DMS153 treated with DMSO at 0.1 percent for 48 hours (cell line): ENCODE results near the gene SIGLEC10.
"Not testable (repeated sequence)": the region's sequence is repeated elsewhere in the genome, so short reads cannot be mapped to it uniquely, and the experiment has no call there.

Experiments
- DNase-seq: peaks from one replicate; lab custom pipeline; 2025; ENCODE audit not compliant: unreplicated experiment; lab: John Stamatoyannopoulos, UW

The SIGLEC10 gene

GRCh38 chr19:51397453-51397852 is 20.0 kb downstream of the SIGLEC10 start:
- DNase-seq: not testable (repeated sequence)

- no peak for DNase-seq
These were observed 21.3 kb downstream of the SIGLEC10 start for GRCh38 chr19:51396175-51396574.

DNA sequence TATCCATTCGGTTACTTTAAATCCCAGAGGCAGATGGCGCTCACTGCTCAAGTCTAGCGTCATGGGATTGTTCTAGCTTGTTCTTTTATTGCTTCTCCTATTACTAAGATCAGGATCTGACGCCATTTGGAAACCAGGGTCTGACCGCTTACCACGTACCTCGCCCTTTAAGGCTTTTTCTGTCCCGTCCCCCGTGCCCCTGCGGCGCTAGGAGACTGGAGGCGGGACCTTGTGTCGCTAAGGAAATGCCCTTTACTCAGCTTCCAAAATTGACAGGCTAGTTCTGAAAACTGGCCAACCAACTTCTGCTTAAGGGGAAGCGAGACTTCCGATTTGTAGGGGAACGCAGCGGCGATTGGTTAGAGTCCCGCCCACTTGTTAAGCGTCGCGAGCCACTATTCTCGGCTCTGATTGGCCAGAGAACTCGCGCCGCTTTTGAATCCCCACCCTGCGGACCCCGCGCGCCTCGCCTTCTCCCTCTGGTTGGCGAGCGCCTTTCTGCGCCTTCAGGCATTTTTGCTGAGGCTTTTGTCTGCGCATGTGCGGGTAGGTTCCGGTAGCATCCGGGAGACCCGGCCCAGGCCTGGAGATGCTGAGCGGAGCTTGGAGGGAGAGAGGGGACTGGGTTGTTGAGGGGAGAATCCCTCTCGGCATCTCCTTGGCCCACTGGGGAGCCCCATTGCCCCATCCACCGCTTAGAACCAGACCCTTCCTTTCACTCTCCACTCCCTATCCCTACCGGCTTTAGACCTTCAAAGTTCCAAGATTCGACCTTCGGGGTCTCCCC is 23.2 kb downstream of the SIGLEC10 start:
- DNase-seq: peak; percentile 93

DNA sequence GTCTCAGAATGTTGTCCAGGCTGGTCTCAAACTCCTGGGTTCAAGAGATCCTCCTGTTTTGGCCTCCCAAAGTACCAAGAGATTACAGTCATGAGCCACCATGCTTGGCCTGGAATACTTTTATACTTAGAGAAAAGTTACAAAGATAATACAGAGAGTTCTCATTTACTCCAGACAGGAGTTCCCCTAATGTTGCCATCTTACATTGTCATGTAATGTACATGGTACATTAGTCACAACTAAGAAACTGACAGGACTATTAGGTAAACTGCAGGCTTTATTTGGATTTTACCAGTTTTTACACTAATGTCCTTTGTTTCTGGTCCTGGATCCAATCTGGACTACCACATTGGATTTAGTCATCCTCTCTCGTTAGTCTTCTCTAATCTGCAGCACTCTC is 24.7 kb downstream of the SIGLEC10 start:
- DNase-seq: no peak

DNA sequence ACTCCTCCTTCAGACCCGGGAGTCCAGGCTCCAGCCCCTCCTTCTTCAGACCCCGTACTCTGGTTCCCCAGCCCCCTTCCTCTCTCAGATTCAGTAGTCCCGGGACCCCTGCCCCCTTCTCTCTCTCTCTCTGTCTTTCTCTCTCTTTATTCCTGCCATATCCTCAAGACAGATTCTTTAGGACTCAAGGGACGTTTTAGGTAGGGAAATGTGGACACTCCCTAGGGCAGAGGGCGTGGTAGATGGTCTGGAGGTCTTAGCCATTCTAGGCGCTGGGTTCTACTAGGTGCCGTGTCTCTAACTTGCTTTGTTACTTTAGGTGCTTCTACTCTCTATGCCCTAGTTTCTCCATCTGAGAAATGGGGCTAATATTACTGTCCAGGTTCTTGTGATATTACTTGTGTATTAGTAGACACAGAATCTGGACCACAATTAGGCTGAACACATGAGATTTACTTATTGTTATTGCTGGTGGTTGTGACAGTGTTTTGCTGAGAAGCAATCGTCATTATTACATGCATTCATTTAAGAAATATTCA is 26.3 kb downstream of the SIGLEC10 start:
- no peak for DNase-seq

- DNase-seq: no peak
These were observed 28.3 kb downstream of the SIGLEC10 start for GRCh38 chr19:51389143-51389542.

- DNase-seq: no peak
These were observed 29.5 kb downstream of the SIGLEC10 start, which contains the start of gene LIM2 for GRCh38 chr19:51387924-51388389. TSS of gene LIM2 (minus strand) at chr19:51387974. CDS start at chr19:51387443, 531 bp downstream.

DNA sequence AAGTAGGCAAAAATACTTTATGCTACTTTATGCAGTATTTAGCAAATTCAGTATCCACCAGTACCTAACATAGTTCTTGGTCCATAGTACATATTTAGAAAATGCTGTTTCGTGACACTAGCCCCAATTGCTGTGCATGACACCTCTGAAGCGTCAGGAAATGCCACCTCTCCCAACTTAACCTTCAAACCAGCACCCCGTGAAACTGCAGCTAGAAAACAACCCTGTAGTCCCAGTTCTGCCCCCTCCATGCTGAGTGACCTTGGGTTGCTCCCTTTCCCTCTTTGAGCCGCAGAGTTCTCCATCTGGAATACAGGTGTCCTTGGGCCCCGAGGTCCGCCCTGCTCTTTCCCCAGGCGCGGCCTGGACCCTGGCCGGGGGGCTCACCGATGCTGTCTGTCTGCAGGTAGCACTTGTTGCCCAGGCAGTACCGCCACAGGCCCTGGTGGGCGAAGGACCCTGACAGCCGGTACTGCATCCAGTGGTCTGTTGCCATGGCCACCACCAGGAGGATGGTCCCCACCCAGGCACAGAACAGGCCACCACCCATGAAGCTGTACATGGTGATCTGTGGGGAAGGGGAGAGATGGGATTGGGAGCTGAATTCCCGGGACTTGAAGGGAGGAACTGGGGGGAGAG is 30.4 kb downstream of the SIGLEC10 start:
- DNase-seq: no peak

DNA sequence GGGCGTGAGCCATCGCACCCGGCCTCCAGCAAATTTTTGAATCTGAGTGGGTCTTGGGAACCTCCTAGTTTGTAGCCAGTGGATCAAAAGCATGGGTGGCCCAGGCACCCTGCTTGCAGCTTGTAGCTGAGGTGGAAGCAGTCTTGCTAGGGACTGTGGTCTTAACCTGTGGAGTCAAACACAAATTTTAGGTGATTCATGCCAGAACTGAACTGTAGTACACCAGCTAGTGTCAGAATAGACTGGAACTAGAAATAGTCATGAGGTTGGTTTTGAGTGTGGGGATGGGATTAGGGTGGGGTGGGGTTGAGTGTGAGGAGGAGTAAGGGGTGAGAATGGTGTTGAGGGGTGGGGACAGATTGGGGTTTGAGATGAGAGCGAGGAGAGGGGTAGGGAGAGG is 35.4 kb downstream of the SIGLEC10 start:
- DNase-seq: no peak

DNA sequence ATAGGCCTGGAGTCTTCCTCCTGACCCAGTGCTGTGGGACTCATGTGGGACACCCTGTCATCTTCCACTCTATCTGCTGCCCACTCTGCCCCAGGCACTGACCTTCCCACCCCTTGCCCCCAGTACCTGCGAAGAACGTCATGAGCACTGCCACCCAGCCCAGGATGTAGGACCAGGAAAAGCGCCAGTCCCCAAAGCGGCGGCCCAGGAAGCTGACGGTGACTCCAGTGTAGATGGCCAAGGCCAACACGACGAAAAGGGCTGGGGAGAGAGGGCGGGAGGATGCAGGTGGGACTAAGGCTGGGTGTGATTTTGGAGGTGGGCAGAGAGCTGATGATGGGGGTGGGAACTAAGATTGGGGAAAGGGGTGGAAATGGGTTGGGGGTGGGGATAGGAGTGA is 37.1 kb downstream of the SIGLEC10 start:
- no peak for DNase-seq

DNA sequence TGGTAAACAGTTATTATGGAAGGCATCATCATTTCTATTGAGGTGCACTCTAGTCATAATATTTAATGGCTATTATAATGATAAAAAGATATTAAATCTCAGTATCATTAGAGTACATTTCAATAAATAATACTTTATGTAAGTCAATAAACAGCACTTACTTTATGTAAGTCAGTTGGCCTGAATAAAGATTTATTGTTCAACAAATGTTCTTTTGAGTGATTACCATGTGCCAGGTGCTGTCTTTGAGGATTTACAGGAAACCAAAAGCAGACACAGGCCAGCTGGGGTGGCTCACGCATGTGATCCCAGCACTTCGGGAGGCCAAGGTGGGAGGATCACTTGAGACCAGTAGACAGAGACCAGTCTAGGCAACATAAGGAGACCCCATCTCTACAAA is 40.0 kb downstream of the SIGLEC10 start:
- DNase-seq: no peak

- no peak for DNase-seq
These were observed 41.8 kb downstream of the SIGLEC10 start for GRCh38 chr19:51375504-51376221.

GRCh38 chr19:51372649-51373504 is 44.6 kb downstream of the SIGLEC10 start, which contains the start of gene NKG7:
TSS of gene NKG7 (minus strand) at chr19:51372654. CDS start at chr19:51372535, 119 bp downstream.
- DNase-seq: no peak

DNA sequence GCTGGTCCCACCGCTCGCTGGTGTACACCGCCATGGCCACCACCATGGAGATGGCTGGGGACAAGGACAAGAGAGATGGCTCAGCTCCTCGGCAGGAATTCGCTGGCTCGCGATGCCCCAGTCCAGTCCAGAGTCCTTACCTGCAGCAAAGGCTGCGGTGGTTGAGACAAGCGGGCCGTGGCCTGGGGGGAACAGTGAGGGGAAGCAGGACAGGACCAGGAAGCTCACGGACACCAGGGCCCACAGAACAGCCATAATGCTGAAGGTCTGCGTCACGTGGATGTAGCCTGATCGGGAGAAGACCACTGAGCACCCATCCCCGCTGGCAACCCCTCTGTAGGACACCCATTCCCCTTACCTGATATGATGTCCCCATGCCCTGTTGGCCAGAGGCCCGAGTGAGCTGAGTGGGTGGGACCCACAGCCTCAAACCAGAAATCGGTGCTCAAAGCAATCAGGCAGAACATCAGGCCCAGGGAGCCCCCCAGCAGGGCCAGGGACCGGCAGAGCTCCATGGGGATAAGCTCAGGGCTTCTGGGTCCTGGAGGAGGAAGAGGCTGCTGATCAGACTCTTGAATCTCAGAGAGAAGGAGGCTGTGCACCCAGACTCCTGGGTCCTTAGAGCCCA is 45.3 kb downstream of the SIGLEC10 start:
- no peak for DNase-seq

DNA sequence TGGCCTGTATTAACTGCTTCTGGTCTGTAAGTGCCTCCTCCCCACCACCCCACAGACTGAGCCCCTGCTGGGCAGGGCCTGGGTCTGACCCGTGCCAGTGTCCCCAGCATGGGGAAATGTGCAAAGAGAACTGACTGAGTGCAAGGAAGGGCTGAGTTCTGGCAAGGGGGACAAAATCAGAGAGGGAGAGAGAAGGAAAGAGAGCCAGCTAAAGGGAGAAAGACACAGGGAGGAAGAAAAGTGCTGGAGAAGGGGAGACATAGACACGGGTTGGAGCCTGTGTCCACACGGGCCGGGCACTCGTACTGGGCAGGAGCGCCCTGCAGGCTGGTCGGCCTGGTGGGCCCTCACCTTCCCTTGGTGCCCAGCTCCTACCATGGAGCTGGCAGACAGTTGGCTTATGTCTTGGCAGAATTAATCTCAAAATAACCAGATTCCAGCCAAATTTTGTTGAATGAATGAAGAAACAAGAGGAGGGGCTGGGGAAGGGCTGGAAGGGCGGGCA is 46.2 kb downstream of the SIGLEC10 start:
- no peak for DNase-seq

DNA sequence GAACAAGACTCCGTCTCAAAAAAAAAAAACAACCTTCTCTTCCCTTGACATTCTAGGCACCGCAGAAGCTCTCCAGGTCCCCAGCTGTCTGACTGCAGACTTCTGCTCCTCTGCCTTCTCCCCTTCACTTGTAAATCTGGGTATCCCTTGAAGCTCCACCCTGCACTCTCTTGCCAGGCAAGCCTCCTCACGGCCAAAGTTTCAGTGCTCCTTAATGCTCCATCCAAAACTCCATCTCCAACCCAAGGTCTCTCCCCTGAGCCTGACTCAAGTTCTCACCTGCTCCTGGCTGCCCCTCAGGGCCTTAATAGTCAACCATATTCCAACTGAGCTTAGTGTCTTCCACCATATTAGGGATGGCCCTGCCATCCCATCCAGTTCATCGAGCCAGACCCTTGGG is 47.2 kb downstream of the SIGLEC10 start:
- DNase-seq: no peak

DNA sequence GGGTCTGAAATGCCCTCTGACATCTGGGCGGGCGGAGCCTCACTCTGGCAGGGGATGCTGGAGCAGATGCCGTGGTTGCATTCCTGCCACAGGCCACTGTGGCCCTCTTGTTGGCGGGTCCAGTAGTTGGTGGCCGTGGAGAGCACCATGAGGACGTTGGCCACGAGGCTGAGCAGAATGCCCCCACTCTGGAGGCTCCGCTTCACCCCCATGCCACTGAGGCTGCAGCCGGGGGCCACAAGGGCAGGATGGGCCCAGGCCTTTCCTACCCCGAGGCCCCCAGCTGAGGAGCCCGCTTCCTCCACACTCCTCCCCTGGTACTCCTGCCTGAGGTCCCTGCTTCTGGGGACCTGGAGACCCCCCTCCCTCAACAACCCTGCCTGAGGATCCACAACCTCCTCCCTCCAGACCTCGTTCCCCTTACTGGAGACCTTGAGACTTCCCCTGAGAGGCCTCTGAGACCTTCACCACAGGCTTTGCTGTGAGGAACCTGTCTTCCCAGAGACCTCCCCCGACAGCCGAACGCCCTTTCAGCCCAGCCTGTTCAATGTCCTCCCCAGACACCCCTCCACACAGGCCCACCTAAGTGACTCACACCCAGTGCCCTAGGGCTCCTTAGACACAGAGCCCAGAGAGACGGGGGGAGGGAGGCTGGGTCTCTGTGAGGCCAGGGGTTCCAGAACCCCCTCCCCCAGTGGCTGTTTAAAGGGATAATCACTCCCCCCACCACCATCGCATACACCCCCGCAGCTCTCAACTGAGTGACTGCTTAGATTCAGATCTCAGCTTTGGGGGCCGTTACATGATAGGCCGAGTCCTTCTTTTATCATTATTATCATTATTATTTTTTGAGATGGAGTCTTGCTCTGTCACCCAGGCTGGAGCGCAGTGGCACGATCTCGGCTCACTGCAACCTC is 48.8 kb downstream of the SIGLEC10 start, which contains the start of gene CLDND2:
CLDND2 (minus strand) TSS at position 638 of the 917 bp plus-strand sequence; CDS start at position 212, 426 bp downstream.
- no peak for DNase-seq

GRCh38 chr19:51367565-51368365 is 49.7 kb downstream of the SIGLEC10 start:
- peak; percentile 94 for DNase-seq
